Measurements from ENCODE around the gene GABRR2.

The GABRR2 gene

GRCh38 chr6:89356642-89357170 is 41.6 kb upstream of the GABRR2 start:
- in situ Hi-C loops (cut with HindIII; ENCODE audit: low sequenced_read_pairs): no loop called here
- TF ChIP-seq, protein P1, sequence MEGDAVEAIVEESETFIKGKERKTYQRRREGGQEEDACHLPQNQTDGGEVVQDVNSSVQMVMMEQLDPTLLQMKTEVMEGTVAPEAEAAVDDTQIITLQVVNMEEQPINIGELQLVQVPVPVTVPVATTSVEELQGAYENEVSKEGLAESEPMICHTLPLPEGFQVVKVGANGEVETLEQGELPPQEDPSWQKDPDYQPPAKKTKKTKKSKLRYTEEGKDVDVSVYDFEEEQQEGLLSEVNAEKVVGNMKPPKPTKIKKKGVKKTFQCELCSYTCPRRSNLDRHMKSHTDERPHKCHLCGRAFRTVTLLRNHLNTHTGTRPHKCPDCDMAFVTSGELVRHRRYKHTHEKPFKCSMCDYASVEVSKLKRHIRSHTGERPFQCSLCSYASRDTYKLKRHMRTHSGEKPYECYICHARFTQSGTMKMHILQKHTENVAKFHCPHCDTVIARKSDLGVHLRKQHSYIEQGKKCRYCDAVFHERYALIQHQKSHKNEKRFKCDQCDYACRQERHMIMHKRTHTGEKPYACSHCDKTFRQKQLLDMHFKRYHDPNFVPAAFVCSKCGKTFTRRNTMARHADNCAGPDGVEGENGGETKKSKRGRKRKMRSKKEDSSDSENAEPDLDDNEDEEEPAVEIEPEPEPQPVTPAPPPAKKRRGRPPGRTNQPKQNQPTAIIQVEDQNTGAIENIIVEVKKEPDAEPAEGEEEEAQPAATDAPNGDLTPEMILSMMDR (IDR thresholded peaks at IDR 0.05; ENCODE audit: low read depth, low read length, missing control alignments): no peak
- no peak overlapping the region for H3K4me3 ChIP-seq (ENCODE audit: low read depth, low read length)
- DNase-seq (ENCODE audit: low read depth): no peak

DNA sequence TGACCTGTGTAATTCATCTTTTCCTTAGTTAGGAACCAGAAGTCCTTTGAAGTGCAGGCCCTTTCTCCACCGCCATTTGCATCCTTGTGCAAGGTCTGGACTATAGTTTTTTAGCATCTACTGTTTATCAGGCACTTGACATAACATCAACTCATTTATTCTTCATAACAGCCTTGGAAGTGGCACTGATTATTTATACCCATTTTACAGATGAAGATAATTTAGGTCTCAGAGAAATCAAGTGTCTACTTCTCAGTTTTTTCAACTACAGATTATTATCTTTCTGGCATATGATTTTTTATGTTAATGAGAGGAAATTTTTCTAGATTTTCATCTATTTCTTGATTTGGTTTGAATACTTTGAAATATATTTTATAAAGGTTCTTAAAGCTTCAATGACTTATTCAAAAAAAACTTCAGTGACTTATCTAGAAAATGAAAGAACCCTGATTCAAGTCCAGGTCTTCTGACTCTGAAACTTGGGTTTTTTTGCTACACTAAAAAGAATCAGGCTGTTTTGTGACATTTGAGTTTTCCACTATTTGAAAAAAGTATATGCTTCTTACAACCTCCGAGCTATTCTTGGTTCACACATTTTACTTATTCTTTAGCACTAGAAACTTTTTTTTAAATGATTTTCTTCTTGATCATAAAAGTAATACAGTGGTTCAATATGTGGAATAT is 40.6 kb upstream of the GABRR2 start:
- H3K4me3 ChIP-seq (ENCODE audit: low read depth, low read length): no peak overlapping the region
- DNase-seq (ENCODE audit: low read depth): no peak
- in situ Hi-C loops (cut with HindIII; ENCODE audit: low sequenced_read_pairs): no loop called here
- TF ChIP-seq, protein P1 (IDR thresholded peaks at IDR 0.05; ENCODE audit: low read depth, low read length, missing control alignments): no peak

- no peak overlapping the region for H3K4me3 ChIP-seq (ENCODE audit: low read depth, low read length)
These were observed 38.7 kb upstream of the GABRR2 start for GRCh38 chr6:89353702-89354392.

DNA sequence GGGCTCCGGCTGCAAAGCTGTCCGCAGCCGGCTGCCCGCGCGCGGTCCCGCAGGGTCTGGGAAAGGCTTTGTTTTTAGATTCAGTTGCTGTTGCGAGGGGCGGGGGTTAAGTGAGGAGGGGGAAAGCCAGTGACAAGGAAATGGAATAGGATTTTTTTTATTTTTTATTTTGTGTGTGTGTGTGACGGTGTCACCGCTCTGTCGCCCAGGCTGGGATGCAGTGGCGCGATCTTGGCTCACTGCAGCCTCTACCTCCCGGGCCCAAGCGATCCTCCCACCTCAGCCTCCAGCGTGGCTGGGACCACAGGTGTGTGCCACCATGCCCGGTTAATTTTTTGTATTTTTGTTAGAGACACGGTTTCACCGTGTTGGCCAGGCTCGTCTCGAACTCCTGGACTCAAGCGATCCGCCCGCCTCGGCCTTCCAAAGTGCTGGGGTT is 38.0 kb upstream of the GABRR2 start:
- TF ChIP-seq, protein P1 (IDR thresholded peaks at IDR 0.05; ENCODE audit: low read depth, low read length, missing control alignments): no peak
- H3K4me3 ChIP-seq (ENCODE audit: low read depth, low read length): peak overlapping the region; percentile 58
- DNase-seq (ENCODE audit: low read depth): no peak
- in situ Hi-C loops (cut with HindIII; ENCODE audit: low sequenced_read_pairs): no loop called here

More at GRCh38 chr6:89353702-89354392, 38.7 kb upstream of the GABRR2 start:
- DNase-seq (ENCODE audit: low read depth): no peak
- TF ChIP-seq, protein P1 (IDR thresholded peaks at IDR 0.05; ENCODE audit: low read depth, low read length, missing control alignments): no peak
- in situ Hi-C loops (cut with HindIII; ENCODE audit: low sequenced_read_pairs): no loop called here

- peak; percentile 69 for DNase-seq (ENCODE audit: low read depth)
- in situ Hi-C loops (cut with HindIII; ENCODE audit: low sequenced_read_pairs): no loop called here
- TF ChIP-seq, protein P1 (IDR thresholded peaks at IDR 0.05; ENCODE audit: low read depth, low read length, missing control alignments): no peak
- peak within 1 kb of the TSS; percentile 58 for H3K4me3 ChIP-seq (ENCODE audit: low read depth, low read length)
These were observed 37.4 kb upstream of the GABRR2 start, which contains the start of gene UBE2J1 for GRCh38 chr6:89352278-89353117. TSS of gene UBE2J1 (minus strand) at chr6:89352722. CDS start at chr6:89352569, 153 bp downstream.
